Heart left ventricle (tissue), 13 donors: ENCODE results near the gene KCNJ5.

Experiments used
- POLR2A ChIP-seq, 2 donors: fragments of 450-650 bp; IDR thresholded peaks; one replicate each; pipeline ENCODE4 v1.6.1; 2017; ENCODE audit warnings: antibody characterized with exemption in 2 of 2, mild to moderate bottlenecking in 2 of 2, moderate library complexity in 2 of 2
- TF ChIP-seq, protein P1 (sequence below), 12 donors: fragments of 200-600 bp; sonication (generic) in 4 of 12; IDR thresholded peaks; one replicate each; pipeline versions ENCODE4 v1.5.0 to v1.8.0; 2018 to 2022; ENCODE audit warnings: antibody characterized with exemption in 12 of 12, mild to moderate bottlenecking in 5 of 12
- donor health status: ischemic (EF 13 %, LVEDD 7.1; RV severe dilation, severe dysfunction).
- donor health status: DM: no; HTN: yes; CAD: no.
- donor health status: DM: no; HTN: no; CAD: no.
- donor health status: ischemic (EF 25% LVEDD 6.9; RV normal size, moderate dysfunction).
- donor health status: ischemic (EF 25% LVEDD 5.7; RV mildly dilated, moderate dysfunction).
- donor health status: ischemic (EF 35%, LVEDD 5.7; RV mildly dilated, moderate dysfunction).
- donor health status: nonischemic (EF 11% LVEDD 7.7; RV severe dilation, severe dysfunction).
- donor health status: DM: yes; HTN: yes; CAD: no.
- donor health status: PGD.
- donor health status: ischemic (EF 29% LVEDD 5.4; RV normal size, mild dysfunction).
- donor health status: nonischemic (EF 23%, LVEDD 6.1; RV moderate dilation, normal function).

- TF ChIP-seq, protein P1, sequence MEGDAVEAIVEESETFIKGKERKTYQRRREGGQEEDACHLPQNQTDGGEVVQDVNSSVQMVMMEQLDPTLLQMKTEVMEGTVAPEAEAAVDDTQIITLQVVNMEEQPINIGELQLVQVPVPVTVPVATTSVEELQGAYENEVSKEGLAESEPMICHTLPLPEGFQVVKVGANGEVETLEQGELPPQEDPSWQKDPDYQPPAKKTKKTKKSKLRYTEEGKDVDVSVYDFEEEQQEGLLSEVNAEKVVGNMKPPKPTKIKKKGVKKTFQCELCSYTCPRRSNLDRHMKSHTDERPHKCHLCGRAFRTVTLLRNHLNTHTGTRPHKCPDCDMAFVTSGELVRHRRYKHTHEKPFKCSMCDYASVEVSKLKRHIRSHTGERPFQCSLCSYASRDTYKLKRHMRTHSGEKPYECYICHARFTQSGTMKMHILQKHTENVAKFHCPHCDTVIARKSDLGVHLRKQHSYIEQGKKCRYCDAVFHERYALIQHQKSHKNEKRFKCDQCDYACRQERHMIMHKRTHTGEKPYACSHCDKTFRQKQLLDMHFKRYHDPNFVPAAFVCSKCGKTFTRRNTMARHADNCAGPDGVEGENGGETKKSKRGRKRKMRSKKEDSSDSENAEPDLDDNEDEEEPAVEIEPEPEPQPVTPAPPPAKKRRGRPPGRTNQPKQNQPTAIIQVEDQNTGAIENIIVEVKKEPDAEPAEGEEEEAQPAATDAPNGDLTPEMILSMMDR (IDR thresholded peaks at IDR 0.05) = no peak
- TF ChIP-seq POLR2A (IDR thresholded peaks at IDR 0.05) = no peak
Observed at GRCh38 chr11:128934351-128934750, 43.2 kb downstream of the KCNJ5 start.
